Ishikawa (cell line): ENCODE data around the gene SCYL1.

Experiments used
- CEBPB ChIP-seq: IDR thresholded peaks from 2 replicates; pipeline ENCODE4 v1.6.1; 2012
- CREB1 ChIP-seq: IDR thresholded peaks from 2 replicates; pipeline ENCODE4 v1.6.1; 2012; ENCODE audit warnings: low read depth
- EGR1 ChIP-seq: IDR thresholded peaks from 2 replicates; pipeline ENCODE4 v1.6.1; 2012
- EP300 ChIP-seq: IDR thresholded peaks from 2 replicates; pipeline ENCODE4 v1.6.1; 2012; ENCODE audit warnings: borderline replicate concordance
- NFIC ChIP-seq: IDR thresholded peaks from 2 replicates; pipeline ENCODE4 v1.6.1; 2012
- RAD21 ChIP-seq: IDR thresholded peaks from 2 replicates; pipeline ENCODE4 v1.6.1; 2012; ENCODE audit warnings: low read depth
- TAF1 ChIP-seq: IDR thresholded peaks from 2 replicates; pipeline ENCODE4 v1.6.1; 2012; ENCODE audit warnings: low read depth, mild to moderate bottlenecking
- TEAD4 ChIP-seq: IDR thresholded peaks from 2 replicates; pipeline ENCODE4 v1.6.1; 2012
- YY1 ChIP-seq: IDR thresholded peaks from 2 replicates; pipeline ENCODE4 v1.6.1; 2012; ENCODE audit warnings: low read depth
- ZBTB7A ChIP-seq: IDR thresholded peaks from 2 replicates; pipeline ENCODE4 v1.6.1; 2012; ENCODE audit warnings: low read depth
- TF ChIP-seq, protein P1 (sequence below): IDR thresholded peaks from 2 replicates; pipeline ENCODE4 v1.6.1; 2012; ENCODE audit warnings: low read depth, mild to moderate bottlenecking
- TF ChIP-seq, protein P2 (sequence below): IDR thresholded peaks from 2 replicates; pipeline ENCODE4 v1.6.1; 2012
- TF ChIP-seq, protein P3 (sequence below): IDR thresholded peaks from 2 replicates; pipeline ENCODE4 v1.6.1; 2012

DNA sequence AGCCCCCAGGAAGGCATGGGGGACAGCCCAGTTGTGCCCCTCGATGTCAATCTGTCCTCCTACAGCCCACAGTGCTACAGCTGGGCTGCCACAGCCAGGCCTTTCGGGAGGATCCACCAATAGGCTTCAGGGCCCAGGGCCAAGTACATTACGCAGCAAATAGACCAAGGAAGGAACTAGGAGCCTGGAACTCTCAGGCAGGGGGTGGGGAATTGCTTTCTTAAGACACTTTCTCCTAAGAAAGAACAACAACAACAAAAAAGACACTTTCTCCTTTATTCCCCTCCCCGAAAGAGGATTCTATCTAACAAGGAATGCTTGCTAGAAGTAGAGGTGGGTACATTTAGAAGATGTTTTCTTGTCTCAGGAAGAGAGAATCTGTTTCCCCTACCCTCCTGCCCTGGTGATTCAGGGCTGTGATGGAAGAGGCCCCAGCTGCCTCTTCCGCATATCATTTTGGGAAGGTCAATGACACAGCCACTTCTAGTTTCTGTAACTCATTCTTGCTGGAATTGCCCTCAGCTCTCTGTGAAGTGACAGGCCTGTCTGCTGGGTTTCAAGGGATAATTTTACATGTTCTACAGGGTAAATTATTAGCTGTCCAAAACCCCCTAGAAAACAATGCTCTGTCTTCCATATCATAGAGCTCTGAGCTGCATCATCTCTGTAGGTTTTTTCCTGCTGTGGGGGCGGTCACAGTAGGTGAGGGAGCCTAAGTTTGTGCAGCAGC is 32.1 kb upstream of the SCYL1 start:
- TF ChIP-seq CEBPB = 0 out of 2 replicates have a peak, but pooled peaks have one; percentile 20
- no peak; the same call in 1 of the 2 replicates for TF ChIP-seq RAD21
- peak; percentile 41; the same call in 1 of the 2 replicates for TF ChIP-seq EGR1
- TF ChIP-seq YY1 = no peak
- no peak for TF ChIP-seq CREB1
- TF ChIP-seq, protein P1, sequence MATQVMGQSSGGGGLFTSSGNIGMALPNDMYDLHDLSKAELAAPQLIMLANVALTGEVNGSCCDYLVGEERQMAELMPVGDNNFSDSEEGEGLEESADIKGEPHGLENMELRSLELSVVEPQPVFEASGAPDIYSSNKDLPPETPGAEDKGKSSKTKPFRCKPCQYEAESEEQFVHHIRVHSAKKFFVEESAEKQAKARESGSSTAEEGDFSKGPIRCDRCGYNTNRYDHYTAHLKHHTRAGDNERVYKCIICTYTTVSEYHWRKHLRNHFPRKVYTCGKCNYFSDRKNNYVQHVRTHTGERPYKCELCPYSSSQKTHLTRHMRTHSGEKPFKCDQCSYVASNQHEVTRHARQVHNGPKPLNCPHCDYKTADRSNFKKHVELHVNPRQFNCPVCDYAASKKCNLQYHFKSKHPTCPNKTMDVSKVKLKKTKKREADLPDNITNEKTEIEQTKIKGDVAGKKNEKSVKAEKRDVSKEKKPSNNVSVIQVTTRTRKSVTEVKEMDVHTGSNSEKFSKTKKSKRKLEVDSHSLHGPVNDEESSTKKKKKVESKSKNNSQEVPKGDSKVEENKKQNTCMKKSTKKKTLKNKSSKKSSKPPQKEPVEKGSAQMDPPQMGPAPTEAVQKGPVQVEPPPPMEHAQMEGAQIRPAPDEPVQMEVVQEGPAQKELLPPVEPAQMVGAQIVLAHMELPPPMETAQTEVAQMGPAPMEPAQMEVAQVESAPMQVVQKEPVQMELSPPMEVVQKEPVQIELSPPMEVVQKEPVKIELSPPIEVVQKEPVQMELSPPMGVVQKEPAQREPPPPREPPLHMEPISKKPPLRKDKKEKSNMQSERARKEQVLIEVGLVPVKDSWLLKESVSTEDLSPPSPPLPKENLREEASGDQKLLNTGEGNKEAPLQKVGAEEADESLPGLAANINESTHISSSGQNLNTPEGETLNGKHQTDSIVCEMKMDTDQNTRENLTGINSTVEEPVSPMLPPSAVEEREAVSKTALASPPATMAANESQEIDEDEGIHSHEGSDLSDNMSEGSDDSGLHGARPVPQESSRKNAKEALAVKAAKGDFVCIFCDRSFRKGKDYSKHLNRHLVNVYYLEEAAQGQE = no peak
- TF ChIP-seq, protein P2, sequence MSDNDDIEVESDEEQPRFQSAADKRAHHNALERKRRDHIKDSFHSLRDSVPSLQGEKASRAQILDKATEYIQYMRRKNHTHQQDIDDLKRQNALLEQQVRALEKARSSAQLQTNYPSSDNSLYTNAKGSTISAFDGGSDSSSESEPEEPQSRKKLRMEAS = peak; percentile 53; the same call in 1 of the 2 replicates
- TF ChIP-seq EP300 = peak; percentile 30; the same call in 1 of the 2 replicates
- peak; percentile 71 for TF ChIP-seq NFIC
- no peak for TF ChIP-seq TEAD4
- no peak for TF ChIP-seq TAF1
- TF ChIP-seq, protein P3, sequence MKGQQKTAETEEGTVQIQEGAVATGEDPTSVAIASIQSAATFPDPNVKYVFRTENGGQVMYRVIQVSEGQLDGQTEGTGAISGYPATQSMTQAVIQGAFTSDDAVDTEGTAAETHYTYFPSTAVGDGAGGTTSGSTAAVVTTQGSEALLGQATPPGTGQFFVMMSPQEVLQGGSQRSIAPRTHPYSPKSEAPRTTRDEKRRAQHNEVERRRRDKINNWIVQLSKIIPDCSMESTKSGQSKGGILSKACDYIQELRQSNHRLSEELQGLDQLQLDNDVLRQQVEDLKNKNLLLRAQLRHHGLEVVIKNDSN = no peak
- no peak for TF ChIP-seq ZBTB7A
